GM21619 (cell line): ENCODE results near the gene PBX1.

Experiments used
- ATAC-seq: cut with Tn5 transposase; IDR thresholded peaks from one replicate; pipeline ENCODE4 v1.9.1; 2021; ENCODE audit not compliant: unreplicated experiment

PBX1 gene

DNA sequence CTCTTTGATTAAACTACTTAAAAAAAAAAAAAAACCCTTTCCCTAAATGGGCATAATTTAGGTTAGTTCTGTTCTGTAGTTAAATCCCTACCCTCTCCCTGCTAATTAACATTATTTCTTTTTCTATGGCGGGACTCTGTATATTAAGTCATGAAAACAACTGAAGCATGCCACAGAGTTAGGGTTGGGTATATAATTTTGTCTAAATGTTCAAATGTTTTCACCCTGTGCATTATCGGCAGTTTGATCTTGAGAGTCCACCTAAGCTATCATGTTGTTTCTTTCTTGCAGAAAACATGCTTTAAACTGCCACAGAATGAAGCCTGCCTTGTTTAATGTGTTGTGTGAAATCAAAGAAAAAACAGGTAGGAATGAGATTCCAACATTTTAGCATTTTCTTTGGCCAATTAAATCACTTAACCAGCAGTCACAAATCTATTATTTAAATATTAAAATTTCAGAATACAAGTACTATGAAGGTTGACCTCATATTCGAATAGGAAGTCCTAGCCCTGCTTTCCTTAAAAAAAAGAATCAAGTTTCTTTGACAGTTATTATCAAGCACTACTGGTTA, 4.0 kb downstream of the PBX1 start:
- ATAC-seq, result no peak

DNA sequence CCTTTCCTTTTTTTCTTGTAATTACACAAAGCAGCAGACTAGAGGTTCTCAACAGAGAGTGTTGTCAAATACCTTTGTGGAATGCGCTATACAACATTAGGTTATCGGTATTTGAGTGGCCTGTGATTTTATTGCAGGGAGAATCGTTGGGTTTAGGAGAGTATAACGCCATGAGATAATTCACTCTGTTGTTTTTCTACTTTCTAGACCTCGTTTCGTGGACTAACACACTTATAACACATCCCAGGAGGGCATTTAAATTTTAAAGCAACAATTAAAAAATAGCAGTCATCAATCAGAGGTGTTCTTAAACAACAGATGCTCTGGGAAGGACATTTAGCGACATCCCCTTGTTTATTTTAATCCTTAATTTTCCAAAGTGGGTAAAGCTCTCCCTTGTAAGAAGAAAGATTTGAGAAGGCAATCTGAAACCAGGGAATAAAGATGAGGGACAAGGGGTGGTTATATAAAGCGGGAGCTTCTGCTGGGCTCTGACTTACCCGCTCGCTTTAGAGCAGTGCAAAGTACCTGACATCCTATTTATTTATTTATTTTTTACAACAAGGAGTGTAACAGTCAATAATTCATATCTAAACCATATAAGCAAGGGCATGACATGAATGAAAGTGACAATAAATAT, 4.9 kb downstream of the PBX1 start:
- no peak for ATAC-seq

DNA sequence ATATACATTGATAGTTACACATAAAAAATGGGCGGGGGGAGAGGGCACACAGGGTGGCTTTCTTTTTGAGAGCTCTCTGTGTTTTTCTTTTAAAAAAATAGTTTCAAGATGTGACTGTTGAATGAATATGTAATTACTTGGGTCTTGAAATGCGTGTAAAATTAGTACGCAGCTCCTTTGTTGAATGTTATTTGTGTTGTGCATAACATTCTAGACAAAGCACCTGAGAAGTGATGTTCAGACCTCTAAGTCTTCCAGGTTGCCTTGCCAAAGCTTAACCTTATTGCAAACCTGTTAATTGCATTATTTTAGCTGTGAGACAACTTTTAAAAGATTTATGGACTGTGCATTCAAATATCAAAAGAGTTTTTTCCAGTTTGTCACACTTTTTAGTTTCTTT, 5.4 kb downstream of the PBX1 start:
- ATAC-seq, result no peak

DNA sequence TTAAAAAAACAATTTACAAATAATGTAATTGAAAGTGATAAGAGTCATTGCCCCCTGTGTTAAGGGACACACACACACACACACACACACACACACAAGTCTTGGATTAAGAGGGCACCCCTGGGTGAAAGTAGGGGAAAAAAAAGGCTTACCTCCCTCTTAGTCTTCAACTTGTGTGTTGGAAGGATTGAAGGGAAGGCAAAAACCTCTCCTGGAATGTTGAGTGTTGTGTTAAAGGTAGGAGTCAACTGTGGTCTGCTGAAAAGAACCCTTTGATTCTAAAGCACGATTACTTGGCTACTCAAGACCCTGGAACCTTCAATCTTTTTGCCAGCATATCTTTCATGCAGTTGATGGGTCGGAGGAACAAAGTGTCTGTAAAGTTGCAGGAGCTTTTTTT, 6.4 kb downstream of the PBX1 start:
- no peak for ATAC-seq

DNA sequence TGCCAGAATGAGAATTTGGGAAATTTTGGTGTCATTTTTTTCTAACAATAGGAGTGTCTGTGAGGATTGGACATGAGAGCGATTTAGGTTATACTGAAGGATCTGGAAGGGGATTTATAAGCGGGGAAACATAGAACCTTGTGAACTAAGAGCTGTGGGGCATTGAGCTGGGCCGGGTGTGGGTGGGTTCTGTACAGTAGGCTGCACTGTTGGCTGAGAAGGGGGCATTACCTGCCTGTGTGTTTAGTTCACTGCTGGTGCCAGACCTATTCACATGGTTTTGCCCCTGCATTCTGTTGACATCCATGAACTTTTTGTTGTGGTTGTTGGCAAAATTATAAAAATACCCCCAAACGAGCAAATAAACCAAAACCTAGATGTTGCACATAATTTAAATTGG, 8.8 kb downstream of the PBX1 start:
- no peak for ATAC-seq

DNA sequence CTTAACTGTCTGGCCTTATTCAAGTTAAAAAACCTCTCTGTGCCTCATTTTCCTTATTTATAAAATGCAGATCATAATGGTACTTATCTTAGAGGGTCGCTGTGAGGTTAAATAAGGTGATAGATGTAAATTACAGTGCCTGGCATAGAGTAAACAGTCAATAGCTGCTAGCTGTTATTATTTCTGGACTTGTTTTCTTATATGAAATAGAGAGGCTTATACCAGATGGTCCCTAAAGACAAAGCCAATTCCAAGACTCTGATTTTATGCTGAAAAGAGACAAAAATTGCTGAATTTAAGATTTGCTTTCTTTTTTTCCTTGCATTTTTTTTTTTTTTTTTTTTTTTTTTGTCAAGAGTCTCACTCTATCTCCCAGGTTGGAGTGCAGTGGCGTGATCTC, 10.3 kb downstream of the PBX1 start:
- ATAC-seq, result no peak

DNA sequence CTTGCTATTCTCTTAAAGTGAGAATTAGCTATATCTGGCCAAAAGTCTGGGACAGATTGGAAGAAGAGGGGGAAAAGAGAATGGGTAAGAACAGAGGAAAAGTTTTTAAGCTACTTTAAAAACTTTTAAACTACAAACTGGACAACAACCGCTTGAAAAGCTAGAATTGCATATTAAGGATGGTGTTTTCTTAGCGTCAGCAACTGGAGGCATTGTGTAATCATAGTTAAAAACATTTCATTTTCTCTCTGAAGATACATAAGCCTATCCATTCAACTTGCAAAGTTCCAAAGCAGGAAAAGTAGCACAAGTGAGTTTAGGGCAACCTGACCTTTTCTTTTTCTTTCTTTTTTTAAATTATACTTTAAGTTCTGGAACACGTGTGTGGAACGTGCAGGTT, 10.9 kb downstream of the PBX1 start:
- no peak for ATAC-seq

DNA sequence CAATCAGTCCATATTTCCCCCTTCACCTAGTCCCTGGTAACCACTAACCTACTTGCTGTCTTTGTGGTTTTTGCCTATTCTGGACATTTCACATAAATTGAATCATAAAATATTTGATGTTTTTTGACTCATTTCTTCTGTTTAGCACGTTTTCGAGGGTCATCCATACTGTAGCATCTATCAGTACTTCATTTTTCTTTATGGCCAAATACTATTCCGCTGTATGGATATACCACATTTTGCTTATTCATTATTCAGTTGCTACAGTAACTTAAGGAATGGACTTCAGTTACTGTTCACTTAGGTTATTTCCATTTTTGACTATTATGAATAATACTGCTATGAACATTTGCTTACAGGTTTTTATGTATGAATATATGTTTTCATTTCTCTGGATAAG, 12.3 kb downstream of the PBX1 start:
- no peak for ATAC-seq

DNA sequence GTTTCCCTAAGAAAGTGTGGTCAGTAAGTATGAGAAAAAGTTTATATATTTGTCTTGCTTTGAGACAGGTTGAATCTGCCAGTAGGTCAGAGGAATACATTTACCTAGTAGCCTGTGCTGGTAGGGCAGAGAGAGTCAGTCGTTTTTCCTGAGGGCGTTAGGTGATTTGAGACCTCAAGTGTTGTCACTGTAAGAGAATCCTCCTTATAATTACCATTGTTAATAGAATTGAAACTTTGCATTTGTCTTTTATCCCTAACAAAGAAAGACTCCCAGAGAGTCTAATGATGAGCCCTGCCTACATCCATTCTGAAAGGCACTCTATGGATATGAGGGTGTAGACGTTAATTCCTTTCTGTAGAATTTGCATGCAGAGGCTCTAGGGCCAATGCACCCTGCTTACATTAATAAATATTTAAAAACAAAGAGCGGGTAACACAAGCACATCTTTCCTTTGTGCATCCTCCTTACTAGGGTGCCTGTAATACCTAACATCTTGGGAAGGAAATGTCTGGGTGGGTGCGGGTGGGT, 16.4 kb downstream of the PBX1 start:
- ATAC-seq, result no peak

DNA sequence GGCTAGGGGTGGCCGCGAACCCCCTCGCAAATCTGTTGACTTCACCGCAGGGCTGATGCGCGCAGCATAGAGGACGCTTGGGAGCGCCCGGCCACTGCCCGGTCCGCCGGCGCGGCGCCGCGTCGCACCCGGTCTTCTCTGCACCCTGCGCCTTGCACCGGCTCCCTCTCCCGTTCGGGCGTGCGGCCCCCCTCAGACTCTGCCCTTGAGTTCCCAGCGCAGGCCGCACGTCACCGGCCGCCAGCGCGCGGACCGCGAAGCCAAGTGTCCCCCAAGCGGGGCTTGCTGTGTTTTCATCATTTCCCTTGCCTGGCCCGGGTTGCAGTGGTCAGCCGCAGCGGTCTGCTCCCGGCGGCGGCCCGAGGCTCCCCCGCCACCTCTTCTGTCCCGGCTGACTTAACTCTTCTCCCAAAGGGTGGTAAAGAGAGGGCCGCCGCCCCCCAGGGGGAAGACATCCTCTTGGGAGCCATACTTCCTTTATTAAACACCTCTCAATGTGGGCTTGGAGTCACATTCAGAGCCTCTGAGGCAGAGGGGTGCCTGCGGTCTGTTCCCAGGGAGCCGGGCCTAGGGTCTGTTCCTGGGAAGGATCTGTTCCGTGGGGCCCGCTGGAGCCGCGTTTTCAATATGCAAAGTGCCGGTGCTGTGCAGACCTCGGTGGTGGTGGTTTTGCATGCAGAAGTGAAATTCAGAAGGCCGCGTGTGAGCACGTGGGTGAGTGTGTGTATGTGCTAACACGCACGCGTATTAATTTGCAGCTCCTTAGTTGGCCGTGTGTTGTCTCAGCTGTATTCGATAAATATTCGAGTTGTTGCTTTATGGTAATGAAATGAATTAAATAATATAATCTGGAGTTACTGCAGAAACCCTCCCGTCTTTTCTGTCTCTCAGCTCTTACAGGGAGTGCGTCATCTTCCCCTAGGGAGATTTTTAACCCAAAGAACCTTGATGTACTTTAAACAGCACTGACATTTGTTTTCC, 17.6 kb downstream of the PBX1 start:
- ATAC-seq, result no peak

DNA sequence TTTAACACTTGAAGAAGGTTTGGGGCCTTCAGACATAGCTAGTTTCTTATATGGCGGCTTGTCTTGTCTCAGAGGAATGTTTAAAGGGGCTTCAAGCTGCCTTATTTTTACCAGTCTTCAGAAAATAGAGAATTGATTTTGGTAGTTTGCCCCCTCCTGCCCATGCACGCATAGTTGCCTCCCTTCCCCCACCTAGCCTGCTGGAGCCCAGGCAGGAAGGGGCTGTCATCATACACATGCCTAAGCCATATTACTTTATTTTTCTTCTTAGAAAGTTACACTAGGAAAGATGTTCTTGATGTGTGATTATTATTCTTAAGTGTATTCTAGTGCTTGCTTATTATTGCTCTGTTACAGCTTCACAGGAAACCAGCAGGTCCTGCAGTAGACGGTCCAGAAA, 18.3 kb downstream of the PBX1 start:
- no peak for ATAC-seq

DNA sequence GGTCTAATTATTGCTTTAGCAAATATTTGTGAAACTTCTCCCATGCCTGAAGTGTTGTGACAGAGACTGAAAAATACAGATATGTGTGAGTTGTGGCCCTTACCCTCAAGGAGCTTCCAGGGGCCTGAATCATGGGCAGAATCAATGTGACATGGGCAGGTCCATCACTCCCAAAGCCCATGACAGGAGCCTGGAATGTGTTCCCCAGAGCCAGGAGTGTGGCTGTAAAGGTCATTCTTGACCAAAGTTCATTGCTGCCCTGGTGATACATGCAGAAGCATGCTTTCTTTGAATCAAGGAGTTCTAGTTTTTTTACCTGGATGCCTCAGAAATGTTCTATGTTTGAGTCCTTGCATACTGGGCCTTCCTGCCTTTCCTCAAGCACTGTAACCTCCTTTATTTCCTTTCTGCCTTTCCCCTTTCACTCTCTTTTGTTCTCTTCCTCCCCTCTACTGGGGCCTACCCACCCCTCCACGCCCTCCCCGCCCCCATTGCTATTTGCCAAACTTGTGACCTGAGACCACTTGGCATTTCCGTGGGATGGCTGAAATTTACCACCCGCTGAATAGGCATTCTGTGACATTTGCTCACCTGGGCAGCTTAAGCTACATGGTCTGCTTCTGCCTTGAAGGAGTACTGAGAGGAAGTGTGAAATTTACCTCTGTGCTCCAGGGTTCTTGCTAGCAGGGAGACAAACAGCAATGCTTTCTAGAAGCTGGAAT, 19.7 kb downstream of the PBX1 start:
- ATAC-seq, result no peak

DNA sequence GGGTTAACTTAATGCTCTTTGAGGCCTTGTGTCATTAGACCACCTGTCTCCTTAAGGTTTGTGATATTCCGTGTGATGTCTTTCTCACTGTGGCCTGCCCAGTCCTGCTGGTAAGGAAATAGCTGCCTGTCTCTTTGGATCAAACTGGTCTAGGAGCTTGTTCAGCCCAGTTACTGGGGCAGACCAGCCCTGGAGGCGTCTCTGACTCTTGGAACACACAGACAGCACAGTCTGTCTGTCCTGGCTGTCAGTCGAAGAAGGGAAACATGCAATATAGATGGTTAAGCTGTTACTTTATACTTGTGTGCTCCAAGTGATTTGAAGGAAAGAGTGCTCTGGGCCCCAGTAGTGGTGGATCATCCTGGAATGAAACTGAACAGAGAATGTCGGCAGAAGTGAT, 20.4 kb downstream of the PBX1 start:
- no peak for ATAC-seq

DNA sequence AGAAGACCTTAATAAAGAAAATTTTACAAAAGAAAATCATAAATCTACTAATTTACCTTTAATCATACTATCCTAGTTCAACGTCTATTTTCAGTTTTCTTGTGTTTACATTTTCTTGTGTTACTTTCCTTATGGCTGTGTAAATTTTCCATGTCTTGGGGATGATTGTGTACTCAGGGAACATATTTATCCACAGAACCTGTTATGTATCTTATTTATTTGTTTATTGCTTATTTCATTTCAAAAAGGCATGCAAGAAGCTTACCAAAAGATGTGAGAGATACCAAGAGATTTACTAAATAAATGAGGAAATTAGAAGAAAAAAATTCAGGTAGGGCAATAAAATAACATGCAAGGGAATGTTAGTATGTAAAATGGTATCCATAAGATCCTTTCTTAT, 22.8 kb downstream of the PBX1 start:
- no peak for ATAC-seq

DNA sequence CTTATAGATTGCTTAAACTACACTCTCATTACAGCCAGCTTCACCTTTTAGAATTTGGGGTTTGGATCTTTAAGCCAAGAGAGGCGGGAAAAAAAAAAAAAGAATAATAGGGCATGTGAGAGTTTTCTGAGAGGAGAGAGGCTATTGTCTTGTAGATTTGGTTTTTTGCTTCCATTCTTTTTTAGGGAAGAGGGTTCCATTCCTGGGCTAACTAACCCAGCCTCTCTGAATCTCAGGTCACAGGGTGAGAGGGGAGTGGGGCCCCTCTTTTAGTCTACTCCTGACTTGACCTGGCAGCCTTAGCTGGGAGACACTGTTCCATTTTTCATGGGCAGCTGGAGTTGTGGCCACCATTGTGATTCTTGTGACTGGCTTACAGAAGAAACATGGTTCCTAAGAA, 24.2 kb downstream of the PBX1 start:
- no peak for ATAC-seq

DNA sequence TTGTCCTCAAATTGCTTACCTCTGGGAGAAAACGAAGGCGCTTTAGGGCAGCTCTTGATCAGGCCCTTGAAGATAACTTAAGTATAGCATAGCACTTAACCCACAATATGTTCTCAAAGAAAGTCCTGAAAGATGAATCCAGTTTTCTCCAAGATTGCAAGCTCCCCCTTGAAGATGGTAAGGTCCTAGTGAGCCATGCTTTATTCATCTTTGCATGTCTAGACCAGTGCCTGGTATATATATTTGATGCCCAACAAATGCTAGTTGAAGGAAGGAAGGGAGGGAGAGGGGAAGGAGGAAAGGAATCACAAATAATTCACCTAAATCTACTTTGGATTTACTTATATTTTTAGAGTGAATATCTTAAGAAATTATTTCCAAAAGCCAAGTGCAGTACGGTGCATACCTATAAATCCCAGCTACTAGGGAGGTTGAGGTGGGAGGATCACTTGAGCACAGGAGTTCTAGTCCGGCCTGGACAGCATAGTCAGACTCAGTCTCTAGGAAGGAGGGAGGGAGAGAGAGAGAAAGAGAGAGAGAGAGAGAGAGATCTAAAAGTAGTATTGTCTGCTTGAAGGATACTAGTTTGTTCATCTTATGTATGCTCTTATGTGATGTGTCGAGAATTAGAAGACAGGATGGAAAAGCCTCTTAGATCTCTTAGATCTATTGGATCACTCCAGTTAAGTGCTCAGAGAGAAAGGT, 25.0 kb downstream of the PBX1 start:
- ATAC-seq, result no peak

DNA sequence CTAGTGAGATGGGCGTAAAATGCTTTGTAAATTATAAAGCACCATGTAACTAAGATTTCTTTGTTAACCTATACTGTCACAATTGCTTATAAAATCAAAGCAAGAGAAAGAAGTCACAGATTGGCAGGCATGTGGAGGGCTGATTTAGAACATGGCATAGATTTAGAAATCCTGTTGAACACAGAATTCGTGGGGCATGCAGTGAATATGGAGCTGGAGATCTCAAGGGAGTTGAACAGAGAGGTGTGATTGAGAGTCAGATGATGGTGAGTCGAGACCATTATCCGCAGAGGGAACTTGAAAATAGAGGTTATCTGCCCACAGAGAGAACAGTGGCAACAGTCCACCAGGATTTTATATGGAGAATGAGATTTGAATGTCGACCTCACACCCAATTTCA, 27.6 kb downstream of the PBX1 start:
- no peak for ATAC-seq

DNA sequence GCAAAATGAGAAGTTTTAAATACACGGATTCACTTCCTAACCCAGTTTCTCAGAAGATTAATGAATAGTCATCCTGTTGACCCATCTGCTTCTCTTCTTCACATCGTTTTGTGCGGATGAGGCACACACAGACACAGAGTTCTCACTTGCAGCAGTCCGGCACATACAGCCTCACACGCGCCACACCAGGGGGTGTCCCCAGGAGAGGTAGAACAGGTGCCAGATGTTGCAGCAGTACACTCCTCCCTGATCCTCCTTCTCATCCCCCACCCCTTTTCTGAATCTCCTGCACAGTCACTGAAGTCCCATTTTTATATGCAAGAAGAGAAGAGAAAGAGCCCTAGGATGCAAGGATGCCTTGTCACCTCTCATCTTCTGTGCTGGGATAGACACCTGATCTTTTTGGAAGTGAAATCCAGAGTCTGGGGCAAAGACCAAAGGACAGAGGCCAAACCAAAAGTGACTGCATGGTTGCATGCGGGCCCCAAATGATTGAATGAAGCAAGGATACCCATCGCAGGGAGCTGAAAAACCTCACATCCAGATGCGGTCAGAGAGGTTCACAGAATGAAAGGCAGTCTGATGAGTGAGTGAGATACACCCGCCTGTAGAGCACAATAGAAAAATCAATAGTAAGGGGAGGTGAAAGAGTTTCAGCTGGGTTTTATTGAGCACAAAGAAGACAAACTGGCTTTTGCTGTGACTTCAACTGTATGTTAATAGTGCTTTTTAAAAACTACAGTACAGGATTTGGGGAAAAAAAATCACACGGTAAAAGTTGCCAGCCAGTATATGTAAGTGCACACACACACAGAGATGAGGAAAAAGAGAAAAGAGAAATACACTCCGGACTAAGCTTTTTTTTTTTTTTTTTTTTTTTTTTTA, 28.9 kb downstream of the PBX1 start:
- ATAC-seq, result no peak

DNA sequence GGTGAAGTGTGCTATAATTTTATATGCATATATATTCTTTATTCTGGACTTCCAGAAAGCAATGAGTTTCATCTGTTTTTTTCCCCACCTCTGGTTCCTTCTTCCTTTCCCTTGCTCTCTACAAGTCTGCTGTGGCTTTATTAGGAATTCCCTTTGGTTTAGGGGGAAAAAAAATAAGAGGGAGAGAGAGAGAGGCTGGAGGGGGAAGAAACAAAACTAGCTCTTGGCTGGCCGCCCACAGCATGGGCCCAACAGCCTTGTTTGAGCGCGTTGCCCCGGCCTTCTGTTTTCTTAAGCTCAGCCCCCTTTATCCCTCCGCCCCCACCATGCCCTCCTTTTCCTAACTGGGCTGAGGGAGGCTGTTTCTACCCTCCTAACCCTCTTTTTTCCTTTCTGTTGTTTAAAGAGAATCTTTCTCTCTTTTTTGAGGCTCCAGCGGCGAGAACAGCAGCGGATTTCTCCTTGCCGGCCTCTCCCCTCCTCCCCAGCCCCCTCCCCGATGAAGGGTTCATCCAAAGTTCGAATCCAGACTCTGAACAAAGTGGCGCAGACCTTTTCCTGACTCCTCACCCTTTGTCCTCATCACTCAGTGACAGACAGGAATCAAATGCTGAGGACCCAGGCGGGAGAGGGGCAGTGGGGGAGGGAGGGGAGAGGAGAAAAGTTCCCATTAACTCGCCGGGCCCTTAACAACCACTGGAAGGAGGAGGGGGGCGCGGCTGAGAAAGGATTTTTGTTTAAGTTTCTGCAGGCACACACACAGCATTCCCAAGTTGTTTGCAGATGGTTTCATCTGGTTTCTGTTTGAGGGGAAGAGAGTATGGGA, 29.7 kb downstream of the PBX1 start:
- ATAC-seq, result no peak
